Activated CD4-positive, alpha-beta T cell treated with anti-CD3 and anti-CD28 coated beads for 24 hours (primary cell): ENCODE results near the gene CKB.

Experiments
- DNase-seq, 2 donors: peaks; one replicate each; pipeline ENCODE4 v3.0.0-alpha.2; 2020; ENCODE audit warnings: low read depth in 2 of 2

The CKB gene

DNA sequence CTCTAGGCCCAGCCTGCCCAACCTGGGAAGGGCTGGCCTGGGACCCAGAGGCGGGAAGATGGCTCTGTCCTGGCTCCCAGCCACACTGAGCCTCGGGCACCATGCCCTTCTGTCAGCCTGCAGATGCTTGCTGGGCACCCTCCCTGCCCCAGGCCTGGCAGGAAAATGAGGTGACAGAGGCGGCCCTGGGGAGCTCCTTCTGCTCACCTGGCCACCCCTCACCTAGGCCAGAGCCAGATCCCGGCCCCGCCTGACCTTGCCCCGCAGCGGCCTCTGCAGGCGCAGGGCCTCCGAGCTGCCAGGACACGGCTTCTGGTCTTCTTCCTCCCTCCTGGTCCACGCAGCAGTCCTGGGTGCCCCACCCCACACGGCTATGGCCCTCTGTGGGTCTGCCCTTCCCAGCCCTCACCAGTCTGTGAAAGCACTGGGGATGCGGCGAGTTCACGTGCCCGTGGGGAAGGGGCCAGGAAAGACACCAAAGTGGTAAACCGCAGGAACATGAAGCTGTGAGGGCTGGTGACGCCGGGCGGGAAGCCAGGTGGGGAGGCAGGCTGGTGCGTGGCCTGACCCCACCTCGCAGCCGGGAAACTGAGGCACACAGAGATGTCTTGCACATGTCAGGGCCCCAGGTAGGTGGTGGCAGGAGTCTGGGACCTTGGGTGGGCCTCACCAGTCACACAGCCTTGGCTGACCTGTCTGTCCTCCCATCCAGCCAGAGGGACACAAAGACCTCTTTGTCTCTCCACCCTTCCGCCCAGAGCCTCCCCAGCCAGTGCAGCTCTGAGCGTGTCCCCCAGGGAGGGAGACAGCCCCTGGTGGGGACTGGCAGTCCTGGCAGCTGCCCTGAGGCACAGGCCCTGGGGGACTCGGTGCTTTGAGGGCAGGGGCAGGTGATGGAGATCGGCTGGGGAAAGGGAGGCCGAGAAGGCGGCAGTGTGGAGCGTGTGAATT lies 27.0 kb upstream of the CKB start:
- no peak for DNase-seq

DNA sequence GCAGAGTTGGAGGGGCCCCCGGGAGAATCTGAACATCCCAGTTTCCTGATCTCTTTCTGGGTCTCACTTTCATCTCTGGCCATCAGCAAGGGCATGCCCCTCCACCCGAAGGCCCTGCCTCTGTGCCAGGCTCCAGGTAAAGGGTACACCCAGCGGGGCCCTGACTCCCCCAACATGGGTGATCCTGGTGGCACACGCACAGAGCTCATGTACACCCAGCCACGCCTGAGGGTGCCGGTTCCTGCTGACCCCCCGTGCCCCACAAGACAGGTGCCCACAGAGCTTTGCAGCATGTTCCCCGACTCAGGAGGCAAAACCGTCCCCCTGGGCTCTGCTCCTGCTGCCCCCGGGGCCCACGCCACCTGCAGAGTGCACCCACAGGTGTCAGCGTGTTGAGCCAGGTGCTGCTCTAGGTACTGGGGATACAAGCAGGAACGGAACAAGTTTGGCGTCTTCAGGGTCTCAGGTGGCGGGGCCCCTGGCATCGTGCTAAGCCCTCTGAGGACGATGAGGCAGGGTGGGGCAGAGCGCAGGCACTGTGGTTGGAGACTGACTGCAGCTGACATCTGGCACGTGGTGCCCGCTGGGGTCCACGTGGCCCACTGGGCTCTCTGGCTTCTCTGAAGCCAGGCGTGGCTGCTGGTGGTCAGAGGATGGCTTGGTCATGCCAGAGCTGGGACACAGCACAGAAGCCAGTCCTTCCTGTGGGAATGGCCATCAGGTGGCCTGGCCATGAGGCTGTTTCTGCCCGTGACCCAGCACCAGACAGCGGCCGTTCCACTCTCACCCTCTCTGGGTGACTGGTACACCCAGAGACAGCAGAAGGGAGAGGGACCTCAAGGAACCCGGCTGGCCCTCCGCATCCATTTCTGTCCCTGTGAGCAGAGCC lies 26.1 kb upstream of the CKB start:
- no peak for DNase-seq

DNA sequence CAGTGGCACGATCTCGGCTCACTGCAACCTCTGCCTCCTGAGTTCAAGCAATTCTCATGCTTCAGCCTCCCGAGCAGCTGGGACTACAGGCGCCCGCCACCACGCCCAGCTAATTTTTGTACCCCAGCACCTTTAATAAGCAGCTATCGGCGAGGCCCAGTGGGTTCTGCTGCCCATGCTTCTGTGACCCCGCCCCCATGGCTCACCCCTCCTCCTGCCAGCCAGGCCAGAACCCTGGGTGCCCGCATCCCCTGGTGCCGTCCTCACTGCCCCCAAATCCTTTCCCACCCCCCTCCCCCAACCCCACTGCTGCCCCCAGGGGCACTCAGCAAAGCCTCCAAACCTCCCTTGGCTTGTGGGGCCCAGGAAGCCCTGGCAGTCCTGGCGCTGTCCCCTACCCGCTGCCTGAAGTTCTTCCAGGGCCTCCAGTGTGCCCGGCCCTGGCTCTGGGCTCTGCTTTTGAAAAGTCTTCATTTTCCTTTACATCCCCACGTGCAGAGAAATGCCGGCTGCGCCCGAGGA lies 25.4 kb upstream of the CKB start:
- DNase-seq, result no peak

DNA sequence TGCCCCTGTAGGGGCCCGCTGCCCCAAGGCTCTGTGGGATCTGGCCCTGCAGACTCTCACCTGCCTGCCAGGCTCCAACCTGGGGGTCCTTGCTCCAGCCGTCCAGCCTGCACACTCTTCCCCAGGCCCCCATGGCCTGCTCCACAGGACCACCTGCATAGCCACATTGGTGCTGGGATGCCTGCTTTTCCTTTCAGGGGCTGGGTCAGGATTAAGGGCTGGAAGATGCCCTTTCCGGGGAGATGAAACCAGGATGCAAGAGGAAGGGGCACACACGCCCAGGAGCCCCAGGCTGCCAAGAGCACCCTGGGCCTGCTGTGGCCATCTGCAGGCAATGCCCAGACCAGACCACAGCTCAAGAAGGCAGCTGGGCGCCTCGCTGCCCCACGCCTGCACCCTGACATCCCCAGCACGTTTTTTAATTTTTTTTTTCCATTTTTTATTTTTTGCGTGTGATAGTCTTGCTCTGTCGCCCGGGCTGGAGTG lies 24.9 kb upstream of the CKB start:
- no peak for DNase-seq

- DNase-seq, result peak; percentile 61 to 70
Measured at GRCh38 chr14:103546652-103547454, 24.2 kb upstream of the CKB start.

DNA sequence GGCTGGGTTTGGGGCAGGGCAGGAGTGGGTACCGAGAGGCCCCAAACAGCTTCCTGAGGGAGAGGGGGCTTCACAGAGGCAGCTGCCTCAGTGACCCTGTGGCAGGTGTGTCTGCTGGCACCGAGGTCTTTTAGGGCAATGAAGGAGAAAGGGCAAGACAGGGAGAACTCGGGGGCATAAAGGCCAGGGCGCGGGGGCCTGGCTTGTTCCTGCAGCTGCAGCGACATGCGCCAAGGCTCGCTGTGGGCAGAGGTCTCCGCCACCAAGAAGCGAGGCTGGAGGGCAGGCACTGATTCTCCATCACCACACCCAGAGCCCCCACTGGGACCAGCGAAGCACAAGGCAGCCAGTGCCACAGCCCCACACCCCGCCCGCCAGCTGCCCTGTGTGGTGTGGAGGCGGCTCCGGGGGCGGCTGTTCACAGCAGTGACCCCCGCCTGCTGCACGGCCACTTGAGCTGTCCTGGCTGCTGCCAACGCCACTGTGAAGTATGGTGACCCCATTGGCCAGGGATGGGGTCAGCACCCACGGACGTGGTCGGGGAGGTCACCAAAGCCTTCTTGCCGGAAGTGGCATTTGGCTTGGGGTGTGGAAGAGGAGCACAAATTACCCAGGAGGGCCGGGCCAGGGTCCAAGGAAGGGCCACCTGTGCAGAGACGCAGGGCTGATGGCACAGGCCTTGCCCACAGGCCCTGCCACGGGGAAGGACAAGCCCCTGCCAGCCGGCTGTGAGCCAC lies 23.5 kb upstream of the CKB start:
- DNase-seq, result no peak

DNA sequence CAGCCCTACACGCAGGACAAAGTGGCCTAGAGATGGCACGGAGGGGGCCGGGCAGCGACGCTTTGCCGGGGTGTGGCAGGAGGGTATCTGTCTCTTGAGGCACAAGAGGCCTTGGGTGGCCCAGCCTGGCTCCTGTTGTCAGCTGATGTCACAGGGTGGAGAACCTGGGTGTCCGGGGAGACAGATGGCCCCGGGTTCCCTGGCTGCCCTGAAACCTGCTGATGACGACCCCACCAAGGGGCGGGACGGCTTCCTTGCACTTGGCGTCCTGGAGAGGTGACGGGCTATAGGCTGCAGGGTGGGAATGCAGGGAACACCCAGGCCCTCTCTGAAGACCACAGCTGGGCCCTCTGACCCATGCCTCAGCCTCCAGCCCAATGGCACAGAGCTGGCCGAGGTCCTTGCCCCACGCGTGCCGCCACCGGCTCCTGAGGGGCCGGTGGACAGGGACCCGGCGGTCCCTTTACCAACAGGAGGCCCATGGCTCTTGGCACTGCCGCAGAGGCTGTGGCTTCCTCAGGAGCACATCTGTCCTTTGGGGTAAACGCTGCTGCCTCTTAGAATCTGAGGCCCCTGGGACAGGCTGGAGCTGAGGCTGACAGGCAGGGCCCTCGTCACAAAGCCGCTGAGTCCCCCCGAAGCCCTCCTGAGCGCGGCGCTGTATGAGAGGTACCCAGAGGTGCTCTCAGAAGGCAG lies 22.7 kb upstream of the CKB start:
- no peak for DNase-seq

GRCh38 chr14:103544388-103545218 lies 22.0 kb upstream of the CKB start:
- DNase-seq, result no peak

GRCh38 chr14:103543721-103544387 lies 21.2 kb upstream of the CKB start:
- DNase-seq, result no peak

GRCh38 chr14:103543140-103543539 lies 20.5 kb upstream of the CKB start:
- DNase-seq, result no peak

DNA sequence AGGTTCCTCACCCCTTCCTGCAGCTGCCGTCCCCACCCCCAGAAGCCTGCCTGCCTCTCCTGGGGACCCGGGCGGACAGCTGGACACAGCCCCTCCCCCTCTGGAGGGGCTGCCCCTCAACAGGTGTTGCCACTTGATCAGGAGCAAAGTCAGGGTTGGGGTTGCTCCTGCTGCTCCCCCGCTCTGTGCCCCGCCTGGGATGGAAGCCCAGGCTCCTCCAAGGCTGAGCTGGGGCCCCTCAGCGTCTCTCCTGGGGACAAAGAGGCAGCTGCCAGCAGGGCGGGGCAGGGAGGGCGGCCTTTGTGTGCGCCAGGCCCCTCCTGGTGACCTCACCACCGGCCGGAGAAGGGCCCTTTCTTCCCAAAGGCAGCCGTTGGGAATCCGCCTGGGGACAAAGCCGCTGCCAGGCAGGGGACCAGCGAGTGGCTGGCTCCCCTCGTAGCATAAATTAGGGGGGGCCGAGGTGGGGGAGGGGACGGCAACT lies 20.0 kb upstream of the CKB start:
- DNase-seq, result no peak

GRCh38 chr14:103541709-103542604 lies 19.3 kb upstream of the CKB start:
- DNase-seq, result no peak

DNA sequence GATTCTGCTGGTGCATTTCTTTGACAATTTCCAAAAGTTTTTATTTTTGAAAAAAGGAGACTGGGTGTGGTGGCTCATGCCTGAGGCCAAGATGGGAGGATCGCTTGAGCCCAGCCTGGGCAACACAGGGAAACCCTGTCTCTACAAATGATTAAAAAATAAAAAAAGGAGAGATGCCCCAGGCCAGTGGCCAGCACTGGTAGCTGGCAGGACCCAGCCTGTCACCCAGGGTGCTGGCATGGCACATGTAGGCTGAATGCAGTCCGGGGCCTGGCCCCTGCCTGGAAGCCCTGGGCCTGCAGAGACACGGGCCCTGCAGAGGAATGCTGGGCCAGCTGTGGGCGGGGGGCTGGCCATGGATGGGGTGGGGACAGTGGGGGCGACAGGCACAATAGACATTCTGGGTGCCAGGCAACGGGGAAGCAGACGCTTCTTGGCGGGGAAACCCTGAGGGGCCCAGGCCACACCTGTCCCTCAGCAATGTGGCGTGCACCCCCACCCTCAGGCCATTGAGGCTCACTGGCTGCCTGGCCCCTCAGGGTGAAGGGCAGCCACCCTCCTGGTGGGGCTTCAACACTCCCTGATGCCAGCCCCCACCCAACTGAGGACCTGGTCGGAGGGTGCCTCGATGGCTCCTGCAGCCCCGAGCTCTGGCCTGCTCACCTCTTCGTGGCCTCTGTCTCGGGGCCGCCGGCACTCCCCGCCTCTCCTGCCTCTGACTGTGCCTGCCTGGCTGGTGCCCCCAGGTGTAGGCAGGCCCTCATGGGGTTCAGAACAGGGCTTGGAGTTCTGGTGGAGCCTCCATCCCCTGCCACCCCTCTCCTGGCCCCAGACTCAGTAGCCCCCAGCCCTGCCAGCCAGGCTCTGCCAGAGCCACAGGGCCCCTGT lies 18.4 kb upstream of the CKB start:
- DNase-seq, result no peak

DNA sequence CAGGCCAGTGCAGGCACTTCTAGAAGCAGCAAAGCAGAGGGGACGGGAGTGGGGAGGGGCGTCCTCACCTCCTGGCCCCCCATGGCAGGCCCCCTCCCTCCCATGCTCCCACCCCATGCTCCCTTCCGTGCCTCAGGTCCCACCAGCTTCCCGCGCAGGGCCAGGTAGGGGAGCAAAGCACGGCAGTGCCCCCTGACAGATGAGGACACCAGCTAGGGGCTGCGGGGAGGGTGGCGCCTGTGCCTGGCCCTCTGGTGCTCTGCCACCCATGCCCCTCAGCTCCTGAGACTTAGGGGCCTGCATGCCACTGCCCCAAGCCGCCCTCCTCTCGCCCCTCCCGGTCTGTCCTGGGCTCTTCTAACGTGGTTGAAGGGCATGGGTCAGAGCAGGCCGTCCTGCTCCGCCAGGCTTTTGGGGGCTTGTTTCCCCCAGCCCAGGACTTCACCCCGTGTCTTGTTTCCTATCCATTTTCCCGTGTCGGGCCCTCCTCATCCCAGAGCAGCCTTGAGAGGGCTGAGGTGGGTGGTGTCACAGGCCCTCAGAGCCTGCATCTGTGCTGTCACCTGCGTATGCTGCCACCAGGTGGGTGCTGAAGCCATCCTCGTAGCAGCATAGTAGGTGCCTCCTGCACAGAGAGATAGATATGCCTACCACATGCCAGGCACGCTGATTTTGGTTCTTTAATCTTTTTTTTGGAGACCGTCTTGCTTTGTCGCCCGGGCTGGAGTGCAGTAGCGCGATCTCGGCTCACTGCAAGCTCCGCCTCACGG lies 16.6 kb upstream of the CKB start:
- no peak for DNase-seq

DNA sequence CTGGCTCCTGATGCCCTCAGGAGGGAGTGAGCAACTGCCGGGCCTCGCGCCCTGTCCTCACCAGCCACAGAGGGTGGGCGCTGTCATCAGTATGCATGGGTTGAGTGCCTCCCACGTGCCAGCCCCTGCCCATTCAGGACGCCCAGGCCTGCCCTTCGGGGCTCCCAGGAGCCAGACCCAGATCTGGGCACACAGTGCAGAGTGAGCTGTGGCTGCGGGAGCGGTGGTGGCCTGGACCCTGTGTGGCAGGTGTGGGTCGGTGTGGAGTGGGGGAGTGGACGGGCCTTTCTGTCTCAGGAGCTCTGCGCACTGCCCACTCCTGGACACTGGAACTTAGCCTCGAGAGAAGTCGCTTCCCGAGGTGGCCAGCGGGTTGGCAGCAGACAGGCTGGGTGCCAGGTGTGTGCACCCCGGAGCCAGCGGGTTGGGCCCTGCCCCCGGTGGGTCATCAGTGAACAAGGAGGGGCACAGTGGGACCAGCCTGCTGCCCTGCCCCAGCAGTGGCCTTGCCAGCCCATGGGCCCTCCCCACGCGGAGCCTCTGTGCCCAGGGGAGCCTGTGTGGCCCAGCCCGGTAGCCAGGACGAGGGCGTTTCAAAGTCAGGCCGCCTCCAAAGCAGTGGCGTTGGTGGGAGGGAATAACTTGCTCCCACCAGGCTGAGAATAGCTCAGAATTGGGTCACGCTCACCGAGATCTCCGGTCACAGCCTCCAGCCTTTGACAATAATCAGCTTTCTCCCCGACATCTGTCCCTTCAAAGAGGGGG lies 15.8 kb upstream of the CKB start:
- DNase-seq, result no peak
